Osteoblast (primary cell): ENCODE data around the gene NAIF1. TPM values are rescaled to one million over a fixed set of nuclear protein-coding genes. Genes with fewer than 3 reads are reported as not detected.

Source experiments
- DNase-seq: peaks from one replicate; pipeline ENCODE4 v3.0.0; 2011; ENCODE audit warnings: low spot score, mixed read lengths; ENCODE audit not compliant: insufficient read length; ENCODE audit errors: missing footprints
- H2AFZ ChIP-seq: 2 replicates; pipeline ENCODE4 v1.6.0; 2011; ENCODE audit warnings: mild to moderate bottlenecking, low read length
- H3K27ac ChIP-seq: 2 replicates; pipeline ENCODE4 v1.5.1; 2011; ENCODE audit warnings: mild to moderate bottlenecking, low read depth, low read length, moderate library complexity
- H3K27me3 ChIP-seq: 2 replicates; pipeline ENCODE4 v1.6.0; 2012; ENCODE audit warnings: mild to moderate bottlenecking, control low read depth, inconsistent platforms, low read length, moderate library complexity; ENCODE audit not compliant: insufficient read depth
- H3K36me3 ChIP-seq: 2 replicates; pipeline ENCODE4 v1.5.1; 2011; ENCODE audit warnings: mild to moderate bottlenecking, low read length, control low read depth, moderate library complexity; ENCODE audit not compliant: insufficient read depth
- H3K4me1 ChIP-seq: 2 replicates; pipeline ENCODE4 v1.5.1; 2011; ENCODE audit warnings: mild to moderate bottlenecking, low read length, control low read depth, moderate library complexity; ENCODE audit not compliant: insufficient read depth
- H3K4me2 ChIP-seq: 2 replicates; pipeline ENCODE4 v1.6.0; 2011; ENCODE audit warnings: mild to moderate bottlenecking, low read length; ENCODE audit not compliant: insufficient read depth
- H3K4me3 ChIP-seq: fragments of 200-600 bp; sonication (generic); 3 replicates; pipeline ENCODE4 v1.5.1; 2012; ENCODE audit warnings: mild to moderate bottlenecking, low read length, inconsistent platforms; ENCODE audit not compliant: insufficient read depth
- H3K79me2 ChIP-seq: 2 replicates; pipeline ENCODE4 v1.6.0; 2012; ENCODE audit warnings: mild to moderate bottlenecking, low read length, control low read depth, inconsistent platforms; ENCODE audit not compliant: insufficient read depth
- H3K9me3 ChIP-seq: 2 replicates; pipeline ENCODE4 v1.5.1; 2011; ENCODE audit warnings: low read depth, low read length, control low read depth
- H4K20me1 ChIP-seq: 2 replicates; pipeline ENCODE4 v1.6.0; 2012; ENCODE audit warnings: mild to moderate bottlenecking, low read length, control low read depth; ENCODE audit not compliant: insufficient read depth
- total RNA-seq: library from RNA; depleted of rRNA; stranded (reverse); fragments of >200 nt; gene quantifications from 2 replicates; pipeline ENCODE4 v1.2.3, GENCODE V29; 2012
- TF ChIP-seq, protein P1 (sequence below): IDR thresholded peaks from 2 replicates; pipeline ENCODE4 v1.5.1; 2011; ENCODE audit warnings: mild to moderate bottlenecking, low read depth, low read length, moderate library complexity; ENCODE audit errors: extremely low read depth

Gene NAIF1
- total RNA-seq, 1 donor = 10.1 TPM

GRCh38 chr9:128108269-128109049 lies 41.3 kb upstream of the NAIF1 start:
- H3K27me3 ChIP-seq = no peaks in the 10 kb centered on the region
- peaks cover 10% of the 10 kb centered on the region for H3K79me2 ChIP-seq
- H4K20me1 ChIP-seq = no peaks in the 10 kb centered on the region
- H3K27ac ChIP-seq = no peak overlapping the region
- no peak overlapping the region for H3K4me3 ChIP-seq
- TF ChIP-seq, protein P1, sequence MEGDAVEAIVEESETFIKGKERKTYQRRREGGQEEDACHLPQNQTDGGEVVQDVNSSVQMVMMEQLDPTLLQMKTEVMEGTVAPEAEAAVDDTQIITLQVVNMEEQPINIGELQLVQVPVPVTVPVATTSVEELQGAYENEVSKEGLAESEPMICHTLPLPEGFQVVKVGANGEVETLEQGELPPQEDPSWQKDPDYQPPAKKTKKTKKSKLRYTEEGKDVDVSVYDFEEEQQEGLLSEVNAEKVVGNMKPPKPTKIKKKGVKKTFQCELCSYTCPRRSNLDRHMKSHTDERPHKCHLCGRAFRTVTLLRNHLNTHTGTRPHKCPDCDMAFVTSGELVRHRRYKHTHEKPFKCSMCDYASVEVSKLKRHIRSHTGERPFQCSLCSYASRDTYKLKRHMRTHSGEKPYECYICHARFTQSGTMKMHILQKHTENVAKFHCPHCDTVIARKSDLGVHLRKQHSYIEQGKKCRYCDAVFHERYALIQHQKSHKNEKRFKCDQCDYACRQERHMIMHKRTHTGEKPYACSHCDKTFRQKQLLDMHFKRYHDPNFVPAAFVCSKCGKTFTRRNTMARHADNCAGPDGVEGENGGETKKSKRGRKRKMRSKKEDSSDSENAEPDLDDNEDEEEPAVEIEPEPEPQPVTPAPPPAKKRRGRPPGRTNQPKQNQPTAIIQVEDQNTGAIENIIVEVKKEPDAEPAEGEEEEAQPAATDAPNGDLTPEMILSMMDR = no peak
- no peaks in the 10 kb centered on the region for H3K9me3 ChIP-seq
- peaks cover 48% of the 10 kb centered on the region for H3K36me3 ChIP-seq
- no peak overlapping the region for H3K4me2 ChIP-seq
- H3K4me1 ChIP-seq = no peaks in the 10 kb centered on the region
- peak; percentile 64 for DNase-seq
- H2AFZ ChIP-seq = no peak overlapping the region

GRCh38 chr9:128107468-128108268 lies 40.5 kb upstream of the NAIF1 start:
- Histone ChIP-seq H3K4me1 (no peaks in the 10 kb centered on the region), H3K36me3 (peaks cover 56% of the 10 kb centered on the region), H3K27ac (no peak overlapping the region), H2AFZ (no peak overlapping the region), H4K20me1 (no peaks in the 10 kb centered on the region), H3K4me2 (no peak overlapping the region), H3K4me3 (no peak overlapping the region), H3K79me2 (peaks cover 18% of the 10 kb centered on the region), H3K9me3 (no peaks in the 10 kb centered on the region), H3K27me3 (no peaks in the 10 kb centered on the region)
- TF ChIP-seq, protein P1 = no peak
- DNase-seq = peak; percentile 70

DNA sequence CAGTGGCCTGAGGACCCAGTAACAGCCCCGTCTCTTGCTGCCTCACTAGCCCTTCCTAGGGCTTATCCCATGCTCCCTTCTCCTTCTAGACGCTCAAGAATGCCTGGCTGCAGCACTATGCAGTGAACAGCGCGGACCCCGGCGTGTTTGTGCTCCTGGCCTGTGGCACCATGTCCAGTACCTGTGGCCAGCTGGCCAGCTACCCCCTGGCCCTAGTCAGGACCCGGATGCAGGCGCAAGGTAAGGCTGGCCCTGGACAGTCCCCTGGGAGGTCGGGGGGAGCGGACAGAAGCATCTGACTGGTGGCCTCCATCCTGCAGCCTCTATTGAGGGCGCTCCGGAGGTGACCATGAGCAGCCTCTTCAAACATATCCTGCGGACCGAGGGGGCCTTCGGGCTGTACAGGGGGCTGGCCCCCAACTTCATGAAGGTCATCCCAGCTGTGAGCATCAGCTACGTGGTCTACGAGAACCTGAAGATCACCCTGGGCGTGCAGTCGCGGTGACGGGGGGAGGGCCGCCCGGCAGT lies 39.9 kb upstream of the NAIF1 start:
- Histone ChIP-seq H4K20me1 (no peaks in the 10 kb centered on the region), H3K27ac (no peak overlapping the region), H2AFZ (no peak overlapping the region), H3K4me3 (no peak overlapping the region), H3K27me3 (no peaks in the 10 kb centered on the region), H3K4me1 (no peaks in the 10 kb centered on the region), H3K79me2 (peaks cover 24% of the 10 kb centered on the region), H3K9me3 (no peaks in the 10 kb centered on the region), H3K4me2 (no peak overlapping the region), H3K36me3 (peaks cover 62% of the 10 kb centered on the region)
- TF ChIP-seq, protein P1 = no peak
- peak; percentile 83 for DNase-seq
